GM10266 (cell line): ENCODE data around the gene OXLD1.

Source experiments
- DNase-seq: peaks from one replicate; pipeline ENCODE4 v3.0.0; 2012; ENCODE audit errors: extremely low spot score
- TF ChIP-seq, protein P1 (sequence below): IDR thresholded peaks from 2 replicates; pipeline ENCODE4 v1.5.1; 2012; ENCODE audit warnings: mild to moderate bottlenecking, low read depth; ENCODE audit not compliant: control insufficient read depth, insufficient read depth; ENCODE audit errors: missing control alignments

OXLD1 gene

DNA sequence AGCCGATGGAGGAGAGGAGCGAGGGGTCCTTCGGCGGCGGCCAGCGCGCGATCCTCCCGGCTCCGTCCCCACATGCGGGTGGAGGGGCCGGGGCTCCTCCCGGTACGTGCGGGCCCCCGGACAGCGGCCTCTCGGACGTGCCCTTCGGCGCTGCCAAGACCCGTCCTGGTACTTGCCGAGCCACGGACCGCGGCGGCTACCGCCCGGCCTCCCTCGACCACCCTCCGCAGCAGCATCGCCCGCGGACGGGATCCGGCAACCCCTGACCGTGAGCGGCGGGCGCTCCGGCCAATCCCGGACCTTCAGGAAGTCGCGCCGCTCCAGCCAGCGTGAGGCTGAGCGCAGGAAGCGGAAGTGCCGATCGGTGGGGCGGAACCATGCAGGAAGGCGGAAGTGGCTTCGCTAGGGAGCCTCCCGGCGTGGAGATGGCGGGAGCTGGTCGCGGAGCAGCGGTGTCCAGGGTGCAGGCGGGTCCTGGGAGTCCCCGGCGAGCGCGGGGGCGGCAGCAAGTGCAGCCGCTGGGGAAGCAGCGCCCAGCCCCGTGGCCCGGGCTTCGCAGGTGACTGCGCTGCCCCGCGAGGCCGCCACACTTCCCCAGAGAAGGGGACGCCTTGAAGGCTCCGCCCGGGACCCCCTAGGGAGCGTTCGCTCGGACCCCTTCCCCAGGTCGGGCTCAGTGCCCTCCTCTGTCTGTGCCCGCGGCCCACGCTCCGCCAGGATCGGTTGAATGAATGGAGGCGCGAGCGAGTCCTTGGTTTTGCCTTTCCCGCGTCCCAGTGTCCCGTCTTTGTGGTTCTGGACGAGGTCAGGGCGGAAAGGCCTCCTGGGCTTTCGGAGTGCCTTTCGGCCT lies at the start of gene OXLD1, which contains the start of gene CCDC137:
TSS of gene OXLD1 (minus strand) at position 264 of the 850 bp plus-strand sequence. CDS start at position 236, 28 bp downstream.
TSS of gene CCDC137 (plus strand) at position 396 of the 850 bp plus-strand sequence. CDS start at position 426, 30 bp downstream.
- peak; percentile 98 for DNase-seq
- TF ChIP-seq, protein P1, sequence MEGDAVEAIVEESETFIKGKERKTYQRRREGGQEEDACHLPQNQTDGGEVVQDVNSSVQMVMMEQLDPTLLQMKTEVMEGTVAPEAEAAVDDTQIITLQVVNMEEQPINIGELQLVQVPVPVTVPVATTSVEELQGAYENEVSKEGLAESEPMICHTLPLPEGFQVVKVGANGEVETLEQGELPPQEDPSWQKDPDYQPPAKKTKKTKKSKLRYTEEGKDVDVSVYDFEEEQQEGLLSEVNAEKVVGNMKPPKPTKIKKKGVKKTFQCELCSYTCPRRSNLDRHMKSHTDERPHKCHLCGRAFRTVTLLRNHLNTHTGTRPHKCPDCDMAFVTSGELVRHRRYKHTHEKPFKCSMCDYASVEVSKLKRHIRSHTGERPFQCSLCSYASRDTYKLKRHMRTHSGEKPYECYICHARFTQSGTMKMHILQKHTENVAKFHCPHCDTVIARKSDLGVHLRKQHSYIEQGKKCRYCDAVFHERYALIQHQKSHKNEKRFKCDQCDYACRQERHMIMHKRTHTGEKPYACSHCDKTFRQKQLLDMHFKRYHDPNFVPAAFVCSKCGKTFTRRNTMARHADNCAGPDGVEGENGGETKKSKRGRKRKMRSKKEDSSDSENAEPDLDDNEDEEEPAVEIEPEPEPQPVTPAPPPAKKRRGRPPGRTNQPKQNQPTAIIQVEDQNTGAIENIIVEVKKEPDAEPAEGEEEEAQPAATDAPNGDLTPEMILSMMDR: no peak

DNA sequence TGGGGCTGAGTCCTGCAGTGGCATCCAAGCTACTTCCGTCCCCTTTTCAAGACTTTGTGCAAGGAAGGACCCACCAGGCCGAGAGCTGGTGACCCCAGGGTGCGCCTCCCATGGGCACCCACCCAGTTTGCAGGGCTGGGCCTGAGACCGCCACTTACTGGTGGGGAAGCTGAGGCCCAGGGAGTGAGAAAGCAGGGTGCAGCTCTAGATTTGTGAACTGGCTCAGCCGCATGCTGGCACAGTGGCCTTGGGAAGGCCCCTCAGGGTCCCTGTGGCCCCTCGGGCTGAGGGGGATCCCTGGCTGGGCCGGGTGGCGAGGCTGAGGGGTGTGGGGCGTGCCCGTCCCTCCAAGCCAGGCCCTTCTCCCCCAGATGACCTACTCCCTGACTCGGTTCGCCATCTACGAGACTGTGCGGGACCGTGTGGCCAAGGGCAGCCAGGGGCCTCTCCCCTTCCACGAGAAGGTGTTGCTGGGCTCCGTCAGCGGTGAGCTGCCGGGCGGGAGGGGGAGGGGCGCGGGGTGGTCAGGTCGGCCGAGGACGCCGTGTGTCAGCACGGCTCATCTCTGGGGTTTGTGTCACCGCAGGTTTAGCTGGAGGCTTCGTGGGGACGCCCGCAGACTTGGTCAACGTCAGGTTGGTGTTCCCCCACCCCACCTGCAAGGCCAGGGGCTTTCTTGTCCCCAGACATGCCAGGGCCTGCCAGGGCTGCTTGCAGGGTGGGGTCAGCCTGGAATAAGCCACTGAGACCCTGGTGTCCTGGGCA lies 48.9 kb upstream of the OXLD1 start:
- TF ChIP-seq, protein P1: no peak
- DNase-seq: no peak

DNA sequence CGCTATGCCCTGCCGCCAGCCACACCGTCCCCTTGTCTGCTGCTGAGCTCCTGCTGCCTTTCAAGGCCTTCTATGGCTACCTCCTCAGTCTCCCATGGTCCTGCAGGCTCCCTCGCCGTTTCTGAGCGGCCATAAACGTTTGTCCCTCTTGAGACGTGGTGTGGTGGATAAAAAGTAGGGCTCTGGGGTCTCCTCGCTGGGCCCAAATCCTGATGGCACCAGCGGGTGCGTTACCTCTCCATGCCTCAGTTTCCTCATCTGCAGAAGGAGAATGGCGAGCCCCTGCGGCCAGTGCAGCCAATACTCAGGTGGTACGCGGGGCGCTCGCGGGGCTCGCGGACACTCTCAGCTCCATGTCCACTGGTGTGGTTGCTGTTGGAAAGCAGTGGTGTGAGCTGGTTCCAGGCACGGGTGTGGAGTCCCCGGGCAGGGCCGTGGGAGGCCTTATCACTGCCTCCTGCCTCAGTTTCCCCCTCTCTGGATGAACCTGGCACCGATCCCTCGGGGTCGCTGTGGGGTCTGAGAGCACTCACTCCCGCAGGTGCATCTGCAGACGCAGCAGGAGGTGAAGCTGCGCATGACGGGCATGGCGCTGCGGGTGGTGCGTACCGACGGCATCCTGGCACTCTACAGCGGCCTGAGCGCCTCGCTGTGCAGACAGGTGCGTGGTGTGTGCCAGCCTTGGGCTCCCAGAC lies 48.2 kb upstream of the OXLD1 start:
- DNase-seq: no peak
- TF ChIP-seq, protein P1: no peak

DNA sequence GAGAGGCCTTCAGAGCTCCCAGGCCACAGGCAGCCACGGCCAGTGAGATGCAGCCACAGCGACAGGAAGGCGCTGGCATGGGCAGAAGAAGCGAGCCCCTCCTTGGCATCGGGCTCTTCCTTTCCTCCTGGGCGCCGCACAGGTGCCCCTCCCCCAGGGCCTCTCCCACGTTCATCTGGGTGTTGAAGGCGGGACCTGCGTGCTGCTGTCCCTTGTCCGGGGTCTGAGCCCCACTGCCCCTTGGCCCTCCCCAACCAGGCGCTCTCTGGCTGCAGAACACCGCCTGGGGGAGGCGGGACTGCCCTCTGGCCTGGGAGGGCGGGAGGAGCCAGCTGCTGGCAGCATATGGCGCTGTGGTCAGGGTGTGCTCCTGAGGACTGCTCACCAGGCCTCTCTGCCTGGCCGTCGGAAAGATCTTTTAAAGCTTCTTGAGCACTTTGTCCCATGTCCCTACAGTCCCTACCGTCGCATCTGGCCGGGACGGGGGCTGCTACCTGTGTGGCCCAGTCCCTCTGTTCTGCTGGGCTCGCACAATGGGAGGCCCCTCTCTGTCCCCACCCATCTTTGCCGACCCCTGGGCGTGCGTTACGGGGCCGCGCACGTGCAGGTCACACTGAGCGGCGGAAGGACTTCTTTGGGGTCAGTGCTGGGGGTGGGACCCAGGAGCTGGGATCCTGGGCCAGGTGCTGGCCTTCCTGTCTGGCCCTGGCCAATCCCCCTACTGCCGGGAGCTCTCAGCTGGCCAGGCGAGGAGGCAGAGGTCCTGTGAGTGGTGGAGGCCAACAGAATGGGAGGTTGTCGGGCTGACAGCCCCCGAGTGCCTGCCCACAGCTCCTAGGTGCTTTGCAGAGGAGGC lies 47.4 kb upstream of the OXLD1 start:
- no peak for DNase-seq
- TF ChIP-seq, protein P1: no peak

DNA sequence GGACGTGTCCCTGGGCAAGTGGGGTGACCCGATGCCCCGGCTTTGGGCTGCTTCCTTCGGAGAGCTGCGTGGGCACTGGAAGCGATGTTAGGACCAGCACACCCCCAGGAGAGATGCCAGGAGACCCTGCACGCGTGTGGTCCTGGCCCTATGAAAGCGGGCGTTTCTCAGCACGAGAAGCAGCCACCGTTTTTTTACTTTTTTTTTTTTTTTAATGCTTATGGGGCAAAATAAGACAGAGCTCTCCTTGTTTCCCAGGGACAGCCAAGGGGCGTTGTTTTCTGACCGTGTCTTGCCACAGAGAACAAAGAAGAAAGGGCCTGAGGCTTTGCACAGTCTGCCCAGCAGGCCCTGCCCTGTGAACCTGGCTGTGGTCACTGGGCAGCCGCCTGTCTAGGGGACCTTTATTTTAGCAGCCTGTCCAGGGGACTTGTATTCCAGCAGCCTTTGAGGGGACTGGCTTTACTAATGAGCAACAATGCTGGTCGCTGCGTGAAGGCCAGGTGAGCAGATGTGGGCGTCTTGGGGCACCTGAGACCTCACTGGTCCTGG lies 46.7 kb upstream of the OXLD1 start:
- TF ChIP-seq, protein P1: no peak
- DNase-seq: no peak

DNA sequence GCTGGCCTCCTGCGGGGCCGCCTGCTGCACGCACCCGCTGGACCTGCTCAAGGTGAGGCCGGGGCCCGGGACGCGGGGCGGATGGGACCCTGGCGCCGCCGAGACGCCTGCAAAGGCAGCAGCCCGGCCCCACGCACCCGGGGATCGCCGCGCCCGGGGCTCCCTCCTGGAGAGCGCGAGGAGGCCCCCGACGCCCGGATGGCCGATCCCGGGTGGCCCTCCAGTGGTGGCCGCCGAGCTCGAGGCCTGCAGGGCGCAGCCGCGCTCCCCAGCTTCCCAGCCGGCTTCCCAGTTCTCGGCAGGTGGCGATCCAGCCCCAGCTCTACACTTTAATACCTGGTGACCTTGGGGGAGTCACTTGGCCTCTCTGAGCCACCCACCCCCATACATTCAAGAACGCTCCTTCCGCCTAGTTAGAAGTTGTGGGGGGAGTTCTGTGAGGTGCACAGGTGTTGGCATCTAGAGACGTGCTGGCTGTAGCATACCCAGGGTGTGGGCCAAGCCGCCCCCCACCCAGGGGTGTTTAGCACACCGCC lies 46.1 kb upstream of the OXLD1 start:
- peak; percentile 77 for DNase-seq
- TF ChIP-seq, protein P1: peak; percentile 39
